H1 (cell line): Measurements from ENCODE around the gene TSSK6. TPM values are rescaled to one million over a fixed set of nuclear protein-coding genes. Genes with fewer than 3 reads are reported as not detected.

Experiments used
- CTCF ChIA-PET: fragments of 300-600 bp; sonication (Branson Sonifier 250); formaldehyde crosslinking; loops from one replicate; lab custom pipeline; 2021; ENCODE audit not compliant: partially characterized antibody; lab: Charles Lee
- POLR2A ChIA-PET: fragments of 300-600 bp; sonication (Branson Sonifier 250); formaldehyde crosslinking; loops from one replicate; lab custom pipeline; 2021; ENCODE audit warnings: inconsistent platforms; ENCODE audit not compliant: partially characterized antibody; lab: Charles Lee
- DNase-seq, 2 experiments: peaks; one replicate each; pipeline versions ENCODE4 v3.0.0 to v3.0.0-alpha.2; 2010 to 2022; ENCODE audit warnings: low spot score in 2 of 2, low read depth in 1 of 2, mixed read lengths in 1 of 2
- FAIRE-seq: peaks from 2 replicates; lab custom pipeline; 2011; peaks lifted over from hg19 to GRCh38; lab: Jason Lieb, UNC
- H2AFZ ChIP-seq: 2 replicates; pipeline ENCODE4 v1.8.1; 2012; ENCODE audit warnings: low read length, inconsistent platforms
- H2AK5ac ChIP-seq: 2 replicates; pipeline ENCODE4 v1.6.1; 2013; ENCODE audit warnings: low read depth, low read length
- H2BK120ac ChIP-seq: replicated peaks from 2 replicates; pipeline ENCODE3; 2013; ENCODE audit warnings: low read depth, low read length, inconsistent platforms
- H2BK12ac ChIP-seq: 2 replicates; pipeline ENCODE4 v1.6.1; 2013; ENCODE audit warnings: low read depth, low read length
- H2BK15ac ChIP-seq: 2 replicates; pipeline ENCODE4 v1.6.1; 2013; ENCODE audit warnings: low read length
- H2BK20ac ChIP-seq: 2 replicates; pipeline ENCODE4 v1.6.1; 2013; ENCODE audit warnings: low read length
- H2BK5ac ChIP-seq: 2 replicates; pipeline ENCODE4 v1.6.1; 2013; ENCODE audit warnings: low read depth, low read length
- H3K14ac ChIP-seq: 2 replicates; pipeline ENCODE4 v1.6.1; 2013; ENCODE audit warnings: inconsistent platforms; ENCODE audit not compliant: insufficient read length
- H3K18ac ChIP-seq: 2 replicates; pipeline ENCODE4 v1.6.1; 2013; ENCODE audit warnings: low read length; ENCODE audit errors: extremely low read depth
- H3K23ac ChIP-seq: 2 replicates; pipeline ENCODE4 v1.6.1; 2013; ENCODE audit warnings: inconsistent platforms; ENCODE audit not compliant: insufficient read length
- H3K23me2 ChIP-seq: 2 replicates; pipeline ENCODE4 v1.6.1; 2013; ENCODE audit warnings: low read depth, low read length
- H3K27ac ChIP-seq: 2 replicates; pipeline ENCODE4 v1.6.1; 2011; ENCODE audit warnings: low read depth, low read length, inconsistent platforms
- H3K27me3 ChIP-seq, 4 experiments: replicated peaks in 1 of 4; 1 replicate in 1 of 4; 2 replicates in 3 of 4; pipeline versions ENCODE4 v1.6.1 to v1.8.1; 2011 to 2013; ENCODE audit warnings: low read length in 3 of 4, mild to moderate bottlenecking in 3 of 4, inconsistent platforms in 2 of 4, mixed read lengths in 2 of 4, moderate library complexity in 1 of 4; ENCODE audit not compliant: control insufficient read depth in 3 of 4, insufficient read depth in 3 of 4; ENCODE audit errors: extremely low read depth in 1 of 4
- H3K36me3 ChIP-seq, 4 experiments: 2 replicates each; pipeline versions ENCODE4 v1.6.1 to v1.8.1; 2011 to 2013; ENCODE audit warnings: mild to moderate bottlenecking in 4 of 4, low read length in 3 of 4, moderate library complexity in 2 of 4, control low read depth in 1 of 4, inconsistent platforms in 1 of 4; ENCODE audit not compliant: insufficient read depth in 4 of 4, control insufficient read depth in 2 of 4
- H3K4ac ChIP-seq: replicated peaks from 2 replicates; pipeline ENCODE3; 2013; ENCODE audit warnings: low read length, low read depth, mixed read lengths, inconsistent platforms; ENCODE audit not compliant: insufficient read length
- H3K4me1 ChIP-seq, 4 experiments: replicated peaks in 1 of 4; 1 replicate in 1 of 4; 2 replicates in 3 of 4; pipeline versions ENCODE4 v1.6.1 to v1.8.1; 2011 to 2013; ENCODE audit warnings: low read length in 3 of 4, inconsistent platforms in 2 of 4, mixed read lengths in 1 of 4; ENCODE audit not compliant: insufficient read depth in 4 of 4, control insufficient read depth in 3 of 4
- H3K4me2 ChIP-seq, 2 experiments: 2 replicates each; pipeline versions ENCODE4 v1.6.1 to v1.8.1; 2011 to 2013; ENCODE audit warnings: low read depth in 2 of 2, low read length in 2 of 2, control low read depth in 1 of 2, inconsistent platforms in 1 of 2, mild to moderate bottlenecking in 1 of 2; ENCODE audit not compliant: insufficient read depth in 1 of 2
- H3K4me3 ChIP-seq, 4 experiments: fragments of 200-600, 300-600 bp in 1 of 4; sonication (generic), shearing (Covaris generic), sonication (Bioruptor Twin) in 1 of 4; 2 replicates each; pipeline versions ENCODE4 v1.5.1 to v1.8.1; 2011 to 2016; ENCODE audit warnings: low read length in 4 of 4, low read depth in 3 of 4, control low read depth in 2 of 4, inconsistent platforms in 2 of 4, mild to moderate bottlenecking in 2 of 4, mixed read lengths in 1 of 4, moderate library complexity in 1 of 4; ENCODE audit not compliant: insufficient read depth in 2 of 4; ENCODE audit errors: extremely low read depth in 1 of 4
- H3K56ac ChIP-seq: replicated peaks from 2 replicates; pipeline ENCODE3; 2013; ENCODE audit warnings: low read depth, mild to moderate bottlenecking, mixed read lengths, low read length, inconsistent platforms; ENCODE audit not compliant: insufficient read length
- H3K79me1 ChIP-seq: 2 replicates; pipeline ENCODE4 v1.6.1; 2013; ENCODE audit warnings: low read depth, low read length, control low read depth
- H3K79me2 ChIP-seq, 2 experiments: 2 replicates each; pipeline versions ENCODE4 v1.6.1 to v1.8.1; 2012 to 2013; ENCODE audit warnings: low read length in 2 of 2, mild to moderate bottlenecking in 2 of 2, inconsistent platforms in 1 of 2; ENCODE audit not compliant: insufficient read depth in 2 of 2, control insufficient read depth in 1 of 2
- H3K9ac ChIP-seq, 4 experiments: replicated peaks in 1 of 4; 1 replicate in 1 of 4; 2 replicates in 3 of 4; pipeline versions ENCODE4 v1.6.1 to v1.8.1; 2011 to 2013; ENCODE audit warnings: low read depth in 3 of 4, low read length in 3 of 4, control low read depth in 2 of 4, mild to moderate bottlenecking in 2 of 4, moderate library complexity in 2 of 4, inconsistent platforms in 1 of 4; ENCODE audit errors: extremely low read depth in 1 of 4
- H3K9me3 ChIP-seq, 2 experiments: 2 replicates each; pipeline versions ENCODE4 v1.6.1 to v1.8.1; 2012 to 2013; ENCODE audit warnings: mild to moderate bottlenecking in 2 of 2, moderate library complexity in 2 of 2, control low read depth in 1 of 2, inconsistent platforms in 1 of 2, low read depth in 1 of 2, low read length in 1 of 2, mixed read lengths in 1 of 2; ENCODE audit not compliant: insufficient read depth in 2 of 2
- H4K20me1 ChIP-seq, 2 experiments: replicated peaks in 1 of 2; 2 replicates each; pipeline versions ENCODE3 to v1.8.1; 2011 to 2013; ENCODE audit warnings: inconsistent platforms in 2 of 2, low read length in 2 of 2, mild to moderate bottlenecking in 1 of 2; ENCODE audit not compliant: insufficient read depth in 2 of 2, control insufficient read depth in 1 of 2
- H4K5ac ChIP-seq: 2 replicates; pipeline ENCODE4 v1.6.1; 2013; ENCODE audit warnings: low read length, low read depth, mixed read lengths, inconsistent platforms; ENCODE audit not compliant: insufficient read length
- H4K8ac ChIP-seq: 2 replicates; pipeline ENCODE4 v1.8.0; 2013; ENCODE audit warnings: mild to moderate bottlenecking, moderate library complexity, low read length, inconsistent platforms; ENCODE audit not compliant: insufficient read depth; ENCODE audit errors: extremely low read depth
- H4K91ac ChIP-seq: replicated peaks from 2 replicates; pipeline ENCODE3; 2013; ENCODE audit warnings: low read length, mixed read lengths, inconsistent platforms; ENCODE audit not compliant: insufficient read length
- BCL11A ChIP-seq, 2 experiments: IDR thresholded peaks; one replicate each; pipeline ENCODE4 v1.6.1; 2011; ENCODE audit warnings: low read depth in 2 of 2, low read length in 2 of 2, mild to moderate bottlenecking in 2 of 2
- CBX5 ChIP-seq: fragments of 300-800, 300-1000 bp; sonication (generic); IDR thresholded peaks from 2 replicates; pipeline ENCODE4 v1.7.1; 2016; ENCODE audit warnings: antibody characterized with exemption, low read length, low read depth
- CBX8 ChIP-seq: fragments of 300-800, 300-1000 bp; sonication (generic); IDR thresholded peaks from 2 replicates; pipeline ENCODE4 v1.7.1; 2016; ENCODE audit warnings: low read depth, low read length, borderline replicate concordance
- CHD2 ChIP-seq: IDR thresholded peaks from 2 replicates; pipeline ENCODE4 v1.6.1; 2012; ENCODE audit warnings: low read length, improper control_type of control experiment
- CTBP2 ChIP-seq: IDR thresholded peaks from 2 replicates; pipeline ENCODE4 v1.7.0; 2011; ENCODE audit warnings: borderline replicate concordance, mild to moderate bottlenecking, moderate library complexity, mixed read lengths, low read length; ENCODE audit not compliant: insufficient read depth, insufficient read length
- EP300 ChIP-seq, 2 experiments: IDR thresholded peaks; 1 replicate in 1 of 2; 2 replicates in 1 of 2; pipeline ENCODE4 v1.6.1; 2011 to 2012; ENCODE audit warnings: low read depth in 2 of 2, low read length in 2 of 2, mild to moderate bottlenecking in 2 of 2, borderline replicate concordance in 1 of 2, inconsistent platforms in 1 of 2, moderate library complexity in 1 of 2
- GTF2F1 ChIP-seq: IDR thresholded peaks from 2 replicates; pipeline ENCODE4 v1.6.1; 2012; ENCODE audit warnings: low read depth, low read length, improper control_type of control experiment, borderline replicate concordance
- HDAC2 ChIP-seq, 2 experiments: fragments of 300-600 bp in 1 of 2; sonication (generic) in 1 of 2; IDR thresholded peaks; 2 replicates each; pipeline ENCODE4 v1.6.1; 2011 to 2012; ENCODE audit warnings: low read depth in 2 of 2, low read length in 2 of 2, mild to moderate bottlenecking in 2 of 2, moderate library complexity in 2 of 2, borderline replicate concordance in 1 of 2, inconsistent platforms in 1 of 2
- NANOG ChIP-seq: IDR thresholded peaks from 2 replicates; pipeline ENCODE4 v1.6.1; 2011; ENCODE audit warnings: low read length, low read depth, mild to moderate bottlenecking, inconsistent platforms; ENCODE audit not compliant: insufficient read depth, poor library complexity, severe bottlenecking
- RNF2 ChIP-seq: fragments of 200-900, 300-1000 bp; sonication (generic); IDR thresholded peaks from 2 replicates; pipeline ENCODE4 v1.7.1; 2016; ENCODE audit warnings: borderline replicate concordance, low read depth, mild to moderate bottlenecking, antibody characterized with exemption, low read length; ENCODE audit not compliant: poor library complexity, severe bottlenecking; ENCODE audit errors: missing control alignments
- SIRT6 ChIP-seq: IDR thresholded peaks from one replicate; pipeline ENCODE4 v1.7.1; 2012; ENCODE audit warnings: low read length, inconsistent platforms
- WGBS, 2 experiments: shearing (Covaris generic) in 1 of 2; methylation state at CpG; one replicate each; pipeline versions ENCODE4 v1.1.6 to v1.1.7; 2013 to 2015; ENCODE audit warnings: low lambda C conversion rate in 2 of 2, mixed read lengths in 2 of 2, inconsistent platforms in 1 of 2, low coverage in 1 of 2, missing lambda C conversion rate in 1 of 2; ENCODE audit not compliant: insufficient replicate concordance in 2 of 2, insufficient coverage in 1 of 2, insufficient read length in 1 of 2; ENCODE audit errors: extremely low coverage in 1 of 2, missing lambda C conversion rate in 1 of 2; 5-methylcytosine and 5-hydroxymethylcytosine counted together
- polyA plus RNA-seq, 7 experiments: library from polyadenylated mRNA; depleted of rRNA in 3 of 7; stranded (reverse) in 5 of 7; unstranded in 2 of 7; fragments of >200 nt in 5 of 7; fragments of 200-250 nt in 2 of 7; gene quantifications; 1 replicate in 5 of 7; 2 replicates in 1 of 7; 4 replicates in 1 of 7; pipeline versions ENCODE4 v1.2.1 to v1.2.3, GENCODE V29; 2011 to 2013; ENCODE audit warnings: missing spikeins in 2 of 7, mixed read lengths in 2 of 7
- total RNA-seq: library from RNA; stranded (reverse); fragmentation: NEBNext Ultra II Directional; extraction: Animal tissue kit (Norgen Biotek cat#: 25700); gene quantifications from 2 replicates; pipeline ENCODE4 v1.2.1, GENCODE V29; 2021

Gene TSSK6
- total and polyA plus RNA-seq, 2 of the 8 experiments (the other 6 are each of a cell fraction or from before 2014, with no cell fraction given), result 3.6 to 7.8 TPM

GRCh38 chr19:19465436-19466070 lies 49.8 kb downstream of the TSSK6 start:
- WGBS, 2 experiments, result 82% methylated on average over 12 of the region's 12 CpGs; no CpG with 5 or more reads in 1 of the 2 experiments
- H3K36me3 ChIP-seq, result peaks cover 8 to 40% (median 21%) of the 10 kb centered on the region in 4 experiments
- CTCF ChIA-PET, result interaction anchor here (0.6 kb wide), 2 partner anchors 91 to 465 kb away, joined by 3 to 5 read pairs; no protein-coding TSS in a partner anchor

More at GRCh38 chr19:19465436-19466070, 49.8 kb downstream of the TSSK6 start:
- Histone ChIP-seq H2BK120ac (no peak overlapping the region), H2AFZ (no peak overlapping the region), H3K4me2 (no peak overlapping the region), H3K4ac (no peak overlapping the region), H3K4me3 (no peak overlapping the region), H3K4me1 (peaks cover 24 to 41% (median 40%) of the 10 kb centered on the region in 4 experiments), H2BK15ac (no peak overlapping the region), H3K18ac (no peak overlapping the region), H3K79me2 (peaks cover 13 to 88% of the 10 kb centered on the region in 2 experiments), H4K8ac (no peak overlapping the region; the same call in 1 of the 2 replicates), H3K56ac (no peak overlapping the region), H3K14ac (no peak overlapping the region), H3K27me3 (no peaks in the 10 kb centered on the region; a peak in 1 of 7 replicates), H3K9me3 (peaks cover 4 to 13% of the 10 kb centered on the region in 2 experiments; a peak in 3 of 4 replicates), H3K27ac (peak overlapping the region; percentile 87; the same call in 1 of the 2 replicates), H4K20me1 (peaks cover 27% of the 10 kb centered on the region in 2 experiments), H4K5ac (no peak overlapping the region), H3K79me1 (peaks cover 27% of the 10 kb centered on the region), H3K9ac (no peak overlapping the region), H2BK20ac (no peak overlapping the region), H2BK12ac (peak overlapping the region; percentile 35; the same call in 1 of the 2 replicates), H3K23ac (no peak overlapping the region), H2BK5ac (no peak overlapping the region; the same call in 1 of the 2 replicates), H2AK5ac (no peak overlapping the region), H3K23me2 (peaks cover 2% of the 10 kb centered on the region; the same call in 1 of the 2 replicates), H4K91ac (no peak overlapping the region)
- TF ChIP-seq NANOG, result no peak
- no peak for TF ChIP-seq BCL11A (IDR thresholded peaks at IDR 0.05; ENCODE audit: low read depth in 2 of 2, low read length in 2 of 2)
- no peak for TF ChIP-seq GTF2F1
- no peak for TF ChIP-seq HDAC2 (IDR thresholded peaks at IDR 0.05; ENCODE audit: borderline replicate concordance in 1 of 2, low read depth in 2 of 2, low read length in 2 of 2)
- no peak for TF ChIP-seq CBX8
- TF ChIP-seq RNF2, result no peak
- TF ChIP-seq CBX5, result no peak
- no peak for TF ChIP-seq CHD2
- TF ChIP-seq CTBP2, result no peak
- TF ChIP-seq EP300 (IDR thresholded peaks at IDR 0.05; ENCODE audit: borderline replicate concordance in 1 of 2, low read depth in 2 of 2, low read length in 2 of 2), result no peak
- TF ChIP-seq SIRT6, result no peak
- POLR2A ChIA-PET, result interaction anchor here (1.1 to 3.4 kb wide), 3 partner anchors 10 to 80 kb away, joined by 3 to 16 read pairs (median 9); no protein-coding TSS in a partner anchor
- DNase-seq (no peak), FAIRE-seq (no peak)
